ENCODE measurements around the gene DYNC1I1. TPM values are rescaled to one million over a fixed set of nuclear protein-coding genes. Genes with fewer than 3 reads are reported as not detected.

DYNC1I1 gene
- total RNA-seq, 1 experiment from 2014 or later, result 3.2 TPM

GRCh38 chr7:96033009-96033598 lies 260.8 kb downstream of the DYNC1I1 start:
- Histone ChIP-seq H2BK20ac (ENCODE audit: low read depth, low read length, poor library complexity, severe bottlenecking) (no peak overlapping the region), H3K79me1 (ENCODE audit: insufficient read depth, low read depth, low read length, poor library complexity, severe bottlenecking) (no peaks in the 10 kb centered on the region), H4K5ac (ENCODE audit: insufficient read length, low read depth, low read length) (no peak overlapping the region), H3K23me2 (ENCODE audit: insufficient read length, low read depth, low read length, poor library complexity, severe bottlenecking) (no peaks in the 10 kb centered on the region), H2AK5ac (ENCODE audit: insufficient read length, low read length) (no peak overlapping the region), H3K18ac (ENCODE audit: insufficient read length, low read depth, low read length) (no peak overlapping the region), H2BK5ac (ENCODE audit: insufficient read length, low read length) (no peak overlapping the region), H4K20me1 (ENCODE audit: control insufficient read depth, insufficient read depth, insufficient read length) (no peaks in the 10 kb centered on the region), H3K23ac (ENCODE audit: insufficient read length, low read depth, low read length) (no peak overlapping the region), H3K4me2 (ENCODE audit: insufficient read depth, insufficient read length, low read length) (no peak overlapping the region), H3K9ac (ENCODE audit: extremely low read depth, insufficient read length, low read length) (no peak overlapping the region), H3K4me1 (ENCODE audit: insufficient read depth, low read length) (no peaks in the 10 kb centered on the region), H3K9me3 (ENCODE audit: control insufficient read depth, low read depth, low read length) (no peaks in the 10 kb centered on the region), H4K8ac (replicated peaks; ENCODE audit: insufficient read length, low read depth, low read length) (no peak overlapping the region), H3K56ac (ENCODE audit: insufficient read length, low read depth, low read length) (no peak overlapping the region), H3K27me3 (ENCODE audit: insufficient read depth, low read length) (no peaks in the 10 kb centered on the region), H2AFZ (ENCODE audit: low read length) (no peak overlapping the region), H3K79me2 (ENCODE audit: insufficient read depth, low read length) (no peaks in the 10 kb centered on the region), H2BK12ac (ENCODE audit: insufficient read length, low read depth, low read length) (no peak overlapping the region), H3K4ac (ENCODE audit: low read depth, low read length) (no peak overlapping the region), H3K27ac (ENCODE audit: insufficient read length, low read depth, low read length) (no peak overlapping the region), H4K91ac (ENCODE audit: insufficient read length, low read depth, low read length) (no peak overlapping the region), H2BK15ac (ENCODE audit: low read depth, low read length) (no peak overlapping the region), H2BK120ac (ENCODE audit: low read depth, low read length, poor library complexity, severe bottlenecking) (no peak overlapping the region), H3K14ac (ENCODE audit: insufficient read depth, low read length) (no peak overlapping the region), H3T11ph (ENCODE audit: low read length) (no peak overlapping the region)
- no peak for DNase-seq
- no peaks in the 10 kb centered on the region for H3K36me3 Mint-ChIP-seq (ENCODE audit: insufficient read depth in 1 of 3, low read depth in 3 of 3)
- TF ChIP-seq CTCF (conservative IDR thresholded peaks at IDR 0.05), result no peak
- H3K4me1 Mint-ChIP-seq, result 0 out of 4 replicates have a peak, but pooled peaks cover 0 to 3% of the 10 kb centered on the region in 2 experiments
- no CpG with 5 or more reads among the region's 4 CpGs for WGBS (ENCODE audit: extremely low coverage, insufficient read length, low lambda C conversion rate)
- no peak overlapping the region for H3K4me3 Mint-ChIP-seq
- H3K9me3 Mint-ChIP-seq, result no peaks in the 10 kb centered on the region
- no peak overlapping the region for H3K27ac Mint-ChIP-seq
- H3K27me3 Mint-ChIP-seq (ENCODE audit: low read depth), result no peaks in the 10 kb centered on the region
